T follicular helper cell (primary cell): Measurements from ENCODE around the gene DNAH17.
"Not testable (repeated sequence)": the region's sequence is repeated elsewhere in the genome, so short reads cannot be mapped to it uniquely, and the experiment has no call there.

ENCODE experiments used
- DNase-seq: peaks from one replicate; pipeline ENCODE4 v3.0.0-alpha.2; 2020; ENCODE audit warnings: low read depth

DNAH17 gene

GRCh38 chr17:78523934-78524655, 53.1 kb downstream of the DNAH17 start:
- no peak for DNase-seq

GRCh38 chr17:78522031-78522809, 55.0 kb downstream of the DNAH17 start:
- DNase-seq: no peak

GRCh38 chr17:78517421-78517820, 59.8 kb downstream of the DNAH17 start:
- no peak for DNase-seq

GRCh38 chr17:78515480-78515879, 61.7 kb downstream of the DNAH17 start:
- no peak for DNase-seq

- no peak for DNase-seq
Observed at GRCh38 chr17:78514521-78514920, 62.7 kb downstream of the DNAH17 start.

GRCh38 chr17:78512976-78513375, 64.2 kb downstream of the DNAH17 start:
- no peak for DNase-seq

- no peak for DNase-seq
Observed at GRCh38 chr17:78510141-78511075, 66.8 kb downstream of the DNAH17 start.

GRCh38 chr17:78507526-78507925, 69.7 kb downstream of the DNAH17 start:
- no peak for DNase-seq

- no peak for DNase-seq
Observed at GRCh38 chr17:78506454-78507309, 70.5 kb downstream of the DNAH17 start.

- no peak for DNase-seq
Observed at GRCh38 chr17:78504156-78504925, 72.9 kb downstream of the DNAH17 start.

- not testable (repeated sequence) for DNase-seq
Observed at GRCh38 chr17:78503388-78503787, 73.8 kb downstream of the DNAH17 start.

- no peak for DNase-seq
Observed at GRCh38 chr17:78502611-78503148, 74.5 kb downstream of the DNAH17 start.

- no peak for DNase-seq
Observed at GRCh38 chr17:78501241-78502036, 75.8 kb downstream of the DNAH17 start.

GRCh38 chr17:78500806-78501205, 76.4 kb downstream of the DNAH17 start:
- DNase-seq: no peak

- DNase-seq: no peak
Observed at GRCh38 chr17:78499715-78500540, 77.3 kb downstream of the DNAH17 start.

GRCh38 chr17:78498848-78499247, 78.3 kb downstream of the DNAH17 start:
- DNase-seq: no peak

- peak; percentile 41 for DNase-seq
Observed at GRCh38 chr17:78497115-78497540, 80.1 kb downstream of the DNAH17 start.

GRCh38 chr17:78496311-78496710, 80.9 kb downstream of the DNAH17 start:
- no peak for DNase-seq
